Prostate gland (tissue), 2 donors: ENCODE measurements around the gene MCHR1. TPM values are rescaled to one million over a fixed set of nuclear protein-coding genes. Genes with fewer than 3 reads are reported as not detected.

ENCODE experiments used
- DNase-seq: peaks from one replicate; pipeline ENCODE4 v3.0.0-alpha.2; 2019; ENCODE audit warnings: low spot score
- H3K27ac ChIP-seq, 2 donors: fragments of 200-600 bp; sonication (generic); 2 replicates each; pipeline ENCODE4 v1.5.1; 2017 to 2019
- H3K27me3 ChIP-seq: fragments of 200-600 bp; sonication (generic); replicated peaks from 2 replicates; pipeline ENCODE4 v1.5.1; 2019; ENCODE audit not compliant: insufficient read depth
- H3K36me3 ChIP-seq, 2 donors: fragments of 200-600 bp; sonication (generic); 1 replicate in 1 of 2; 2 replicates in 1 of 2; pipeline versions ENCODE4 v1.5.1 to v1.8.1; 2017 to 2019
- H3K4me1 ChIP-seq: fragments of 200-600 bp; sonication (generic); replicated peaks from 2 replicates; pipeline ENCODE4 v1.5.1; 2019
- H3K4me3 ChIP-seq, 2 donors: fragments of 200-600 bp; sonication (generic); 2 replicates each; pipeline ENCODE4 v1.5.1; 2017 to 2019
- H3K9me3 ChIP-seq: fragments of 200-600 bp; sonication (generic); 2 replicates; pipeline ENCODE4 v1.5.1; 2017
- POLR2A ChIP-seq: fragments of 450-650 bp; IDR thresholded peaks from one replicate; pipeline ENCODE4 v1.6.1; 2016; ENCODE audit warnings: antibody characterized with exemption, mild to moderate bottlenecking
- POLR2AphosphoS5 ChIP-seq: sonication (generic); formaldehyde crosslinking; IDR thresholded peaks from one replicate; pipeline ENCODE4 v1.6.1; 2017; ENCODE audit warnings: antibody characterized with exemption
- WGBS: methylation state at CpG from one replicate; pipeline ENCODE4 v1.1.5; 2018; 5-methylcytosine and 5-hydroxymethylcytosine counted together
- intact Hi-C: fragments of 100-400 bp; cut with DNase I; formaldehyde crosslinking; loops from one replicate; pipeline ENCODE4 v1.14.2; 2022
- total RNA-seq, 2 donors: library from RNA; depleted of rRNA; stranded (reverse); fragments of >200 nt; gene quantifications; one replicate each; pipeline ENCODE4 v1.1.0, GENCODE V29; 2016
- TF ChIP-seq, protein P1 (sequence below), 4 experiments: fragments of 200-600 bp in 2 of 4; fragments of 450-650 bp in 2 of 4; sonication (generic) in 2 of 4; IDR thresholded peaks; 1 replicate in 3 of 4; 2 replicates in 1 of 4; pipeline ENCODE4 v1.5.1; 2016 to 2019; ENCODE audit warnings: antibody characterized with exemption in 4 of 4, mild to moderate bottlenecking in 2 of 4, moderate library complexity in 2 of 4

The MCHR1 gene
- total RNA-seq, 2 donors from 2014 or later = 0.45 TPM; not detected in 1

DNA sequence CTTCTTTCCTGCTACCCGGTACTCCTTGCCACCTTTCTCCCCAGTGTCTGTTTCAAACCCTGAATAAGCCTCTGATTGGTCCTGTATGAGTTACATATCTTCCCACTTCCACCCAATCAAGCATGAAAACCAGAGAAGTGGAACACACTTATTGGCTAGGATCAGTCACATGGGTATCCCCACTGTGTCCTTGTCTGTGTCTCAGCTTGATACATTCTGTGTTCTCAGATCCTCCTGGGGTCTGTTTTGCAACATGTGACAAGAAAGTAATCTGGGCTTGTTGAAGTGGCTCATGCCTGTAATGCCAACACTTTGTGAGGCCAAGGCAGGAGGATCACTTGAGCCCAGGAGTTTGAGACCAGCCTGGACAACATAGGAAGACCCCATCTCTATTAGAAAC is 23.9 kb downstream of the MCHR1 start:
- Histone ChIP-seq H3K36me3 (no peaks in the 10 kb centered on the region), H3K27me3 (no peaks in the 10 kb centered on the region), H3K4me3 (no peak overlapping the region), H3K27ac (no peak overlapping the region), H3K9me3 (no peaks in the 10 kb centered on the region), H3K4me1 (no peaks in the 10 kb centered on the region)
- WGBS = 93% methylated on average over 1 of the region's 1 CpG
- intact Hi-C loops = no loop called here
- no peak for DNase-seq
- TF ChIP-seq POLR2A (no peak), POLR2AphosphoS5 (no peak)
- TF ChIP-seq, protein P1, sequence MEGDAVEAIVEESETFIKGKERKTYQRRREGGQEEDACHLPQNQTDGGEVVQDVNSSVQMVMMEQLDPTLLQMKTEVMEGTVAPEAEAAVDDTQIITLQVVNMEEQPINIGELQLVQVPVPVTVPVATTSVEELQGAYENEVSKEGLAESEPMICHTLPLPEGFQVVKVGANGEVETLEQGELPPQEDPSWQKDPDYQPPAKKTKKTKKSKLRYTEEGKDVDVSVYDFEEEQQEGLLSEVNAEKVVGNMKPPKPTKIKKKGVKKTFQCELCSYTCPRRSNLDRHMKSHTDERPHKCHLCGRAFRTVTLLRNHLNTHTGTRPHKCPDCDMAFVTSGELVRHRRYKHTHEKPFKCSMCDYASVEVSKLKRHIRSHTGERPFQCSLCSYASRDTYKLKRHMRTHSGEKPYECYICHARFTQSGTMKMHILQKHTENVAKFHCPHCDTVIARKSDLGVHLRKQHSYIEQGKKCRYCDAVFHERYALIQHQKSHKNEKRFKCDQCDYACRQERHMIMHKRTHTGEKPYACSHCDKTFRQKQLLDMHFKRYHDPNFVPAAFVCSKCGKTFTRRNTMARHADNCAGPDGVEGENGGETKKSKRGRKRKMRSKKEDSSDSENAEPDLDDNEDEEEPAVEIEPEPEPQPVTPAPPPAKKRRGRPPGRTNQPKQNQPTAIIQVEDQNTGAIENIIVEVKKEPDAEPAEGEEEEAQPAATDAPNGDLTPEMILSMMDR (IDR thresholded peaks at IDR 0.05) = no peak

DNA sequence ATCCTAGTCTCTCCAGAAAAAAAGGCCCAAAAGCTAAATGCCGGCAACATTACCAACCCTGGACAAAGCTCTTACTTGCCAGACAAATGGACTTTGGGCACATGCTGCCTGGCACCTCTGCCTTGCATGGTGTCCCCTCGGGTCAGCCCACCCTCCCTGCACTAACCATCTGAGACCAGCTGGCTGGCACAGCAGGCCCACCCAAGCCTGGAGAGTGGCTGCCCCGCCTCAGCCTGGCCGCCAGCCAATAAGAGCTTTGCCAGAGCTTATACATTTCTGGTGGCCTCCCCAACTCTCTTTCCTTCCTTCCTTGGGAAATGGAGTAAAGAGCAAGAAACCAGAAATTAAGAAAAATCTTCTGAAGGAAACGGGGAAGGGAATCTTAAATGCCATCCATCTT is 24.5 kb downstream of the MCHR1 start:
- WGBS = 76% methylated on average over 5 of the region's 5 CpGs
- Histone ChIP-seq H3K4me1 (no peaks in the 10 kb centered on the region), H3K9me3 (no peaks in the 10 kb centered on the region), H3K4me3 (no peak overlapping the region), H3K27ac (no peak overlapping the region), H3K36me3 (no peaks in the 10 kb centered on the region), H3K27me3 (no peaks in the 10 kb centered on the region)
- no peak for DNase-seq
- intact Hi-C loops = no loop called here
- TF ChIP-seq, protein P1 (IDR thresholded peaks at IDR 0.05) = no peak
- no peak for TF ChIP-seq POLR2A
- no peak for TF ChIP-seq POLR2AphosphoS5

DNA sequence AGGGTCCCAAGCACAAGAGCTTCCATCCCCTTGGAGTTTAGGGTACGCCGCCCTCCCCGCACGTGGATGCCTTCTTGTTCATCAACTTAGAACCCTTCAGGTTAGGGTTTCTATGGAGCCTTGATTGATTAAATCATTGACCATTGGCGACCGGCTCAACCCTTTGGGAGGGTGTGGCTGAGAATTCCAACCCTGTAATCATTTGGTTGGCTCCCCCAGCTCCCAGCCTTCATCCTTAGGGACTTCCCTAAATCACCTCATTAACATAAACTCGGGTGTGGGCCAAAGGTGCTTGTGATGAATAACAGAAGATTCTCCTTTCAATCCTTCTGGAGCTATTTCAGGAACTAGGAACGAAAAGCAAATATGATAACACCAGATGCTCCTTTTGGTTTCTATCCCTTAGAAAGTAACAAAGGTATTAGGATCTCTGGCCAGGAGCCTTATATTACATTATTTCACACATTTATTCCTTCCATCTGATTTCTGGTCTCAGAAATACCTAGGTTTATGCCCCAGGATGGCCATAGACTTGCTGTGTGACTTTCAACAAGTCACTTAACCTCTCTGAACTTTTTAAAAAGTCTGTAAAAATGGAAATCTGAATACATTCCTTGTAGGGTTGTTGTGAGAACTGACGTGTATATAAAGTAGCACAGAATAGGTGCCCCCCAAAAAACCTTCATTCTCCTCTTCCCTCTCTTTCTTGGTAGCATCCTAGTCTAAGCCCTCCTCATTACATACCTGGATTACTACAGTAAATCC is 26.8 kb downstream of the MCHR1 start:
- TF ChIP-seq POLR2A (no peak), POLR2AphosphoS5 (no peak)
- TF ChIP-seq, protein P1 (IDR thresholded peaks at IDR 0.05) = no peak
- 78% methylated on average over 9 of the region's 9 CpGs for WGBS
- DNase-seq = no peak
- Histone ChIP-seq H3K36me3 (no peaks in the 10 kb centered on the region), H3K9me3 (no peaks in the 10 kb centered on the region), H3K4me3 (no peak overlapping the region), H3K27me3 (no peaks in the 10 kb centered on the region), H3K4me1 (no peaks in the 10 kb centered on the region), H3K27ac (no peak overlapping the region)
- intact Hi-C loops = no loop called here

DNA sequence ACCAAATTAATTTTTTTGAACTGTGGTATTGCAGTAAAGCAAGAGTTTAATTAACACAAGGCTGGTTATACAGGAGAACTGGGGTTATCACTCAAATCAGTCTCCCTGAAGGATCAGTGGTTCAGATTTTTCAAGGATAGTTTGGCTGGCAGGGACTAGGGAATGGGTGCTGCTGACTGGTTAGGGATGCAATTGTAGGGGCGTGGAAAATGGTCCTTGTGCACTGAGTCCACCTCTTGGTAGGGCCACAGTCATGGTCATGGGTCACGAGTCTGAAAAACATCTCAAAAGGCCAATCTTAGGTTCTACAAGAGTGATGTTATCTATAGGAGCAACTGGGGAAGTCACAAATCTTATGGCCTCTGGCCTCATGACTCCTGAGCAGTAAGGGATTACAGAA is 27.9 kb downstream of the MCHR1 start:
- no peaks in the 10 kb centered on the region for H3K36me3 ChIP-seq
- H3K4me3 ChIP-seq = no peak overlapping the region
- TF ChIP-seq POLR2A (no peak), POLR2AphosphoS5 (no peak)
- TF ChIP-seq, protein P1 (IDR thresholded peaks at IDR 0.05) = no peak
- no peaks in the 10 kb centered on the region for H3K27me3 ChIP-seq
- 92% methylated on average over 2 of the region's 2 CpGs for WGBS
- intact Hi-C loops = no loop called here
- H3K9me3 ChIP-seq = no peaks in the 10 kb centered on the region
- H3K27ac ChIP-seq = no peak overlapping the region
- H3K4me1 ChIP-seq = no peaks in the 10 kb centered on the region
- DNase-seq = no peak

DNA sequence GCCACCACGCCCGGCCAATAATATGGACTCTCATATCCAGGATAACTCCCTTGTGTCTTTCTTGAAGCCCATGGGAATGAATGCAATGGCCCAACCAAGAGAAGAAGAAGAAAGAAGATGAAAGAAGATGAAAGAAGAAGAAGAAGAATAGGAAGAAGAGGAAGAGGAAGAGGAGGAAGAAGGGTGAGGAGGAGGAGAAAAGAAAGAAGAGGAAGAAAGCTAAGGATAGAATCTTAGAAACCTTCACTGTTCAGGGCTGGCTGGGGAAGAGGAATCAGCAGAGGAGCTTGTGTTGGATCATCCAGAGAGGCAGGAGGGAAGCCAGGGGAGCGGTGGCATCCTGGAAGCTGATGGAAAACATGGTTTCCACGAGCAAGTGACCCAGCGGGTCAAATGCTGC is 28.9 kb downstream of the MCHR1 start:
- intact Hi-C loops = no loop called here
- 97% methylated on average over 5 of the region's 5 CpGs for WGBS
- no peaks in the 10 kb centered on the region for H3K4me1 ChIP-seq
- no peaks in the 10 kb centered on the region for H3K36me3 ChIP-seq
- H3K9me3 ChIP-seq = no peaks in the 10 kb centered on the region
- TF ChIP-seq, protein P1 (IDR thresholded peaks at IDR 0.05) = no peak
- TF ChIP-seq POLR2AphosphoS5 (no peak), POLR2A (no peak)
- no peak overlapping the region for H3K4me3 ChIP-seq
- no peak for DNase-seq
- no peak overlapping the region for H3K27ac ChIP-seq
- no peaks in the 10 kb centered on the region for H3K27me3 ChIP-seq
